Measurements from ENCODE around the gene TRMT10C. TPM values are rescaled to one million over a fixed set of nuclear protein-coding genes. Genes with fewer than 3 reads are reported as not detected.

Gene TRMT10C
- total and polyA plus RNA-seq, 9 of the 15 experiments (the other 6 are each of a cell fraction or from before 2014, with no cell fraction given) = 48.6 to 106 (median 63.9) TPM

DNA sequence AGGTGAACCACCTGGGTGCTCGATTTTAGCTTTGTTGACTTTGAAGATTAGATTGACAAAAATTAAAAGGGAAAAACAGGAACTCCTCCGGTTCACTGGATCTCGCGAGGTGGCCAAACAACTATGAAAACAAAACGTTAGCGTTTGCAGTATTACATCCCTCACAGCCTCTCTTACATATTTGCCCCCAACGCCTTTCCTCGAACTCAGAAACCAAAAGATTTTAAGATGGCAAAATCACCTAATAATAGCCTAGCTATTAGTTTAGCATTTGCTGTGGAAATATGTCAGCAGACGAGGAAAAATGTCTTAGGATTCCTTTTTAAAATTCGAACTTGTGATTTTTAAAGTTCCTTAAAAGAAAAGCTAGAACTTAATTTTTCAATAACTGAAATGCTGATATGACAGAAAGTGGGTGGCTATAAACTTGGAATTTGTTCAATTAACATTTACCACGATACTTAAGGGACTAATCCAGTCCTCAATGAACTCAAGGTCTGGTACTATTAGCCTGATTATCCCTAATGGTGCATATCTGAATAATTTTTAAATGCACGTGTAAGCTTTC lies 48.2 kb upstream of the TRMT10C start (continued):
- TF ChIP-seq ZFP36 (IDR thresholded peaks at IDR 0.05; ENCODE audit: low read depth, low read length, partially characterized antibody) = no peak
- TF ChIP-seq ZNF134 (CRISPR knock-in tag; conservative IDR thresholded peaks at IDR 0.05) = no peak
- TF ChIP-seq ZNF76 (CRISPR knock-in tag; IDR thresholded peaks at IDR 0.05; ENCODE audit: borderline replicate concordance) = no peak
- TF ChIP-seq, protein P1, sequence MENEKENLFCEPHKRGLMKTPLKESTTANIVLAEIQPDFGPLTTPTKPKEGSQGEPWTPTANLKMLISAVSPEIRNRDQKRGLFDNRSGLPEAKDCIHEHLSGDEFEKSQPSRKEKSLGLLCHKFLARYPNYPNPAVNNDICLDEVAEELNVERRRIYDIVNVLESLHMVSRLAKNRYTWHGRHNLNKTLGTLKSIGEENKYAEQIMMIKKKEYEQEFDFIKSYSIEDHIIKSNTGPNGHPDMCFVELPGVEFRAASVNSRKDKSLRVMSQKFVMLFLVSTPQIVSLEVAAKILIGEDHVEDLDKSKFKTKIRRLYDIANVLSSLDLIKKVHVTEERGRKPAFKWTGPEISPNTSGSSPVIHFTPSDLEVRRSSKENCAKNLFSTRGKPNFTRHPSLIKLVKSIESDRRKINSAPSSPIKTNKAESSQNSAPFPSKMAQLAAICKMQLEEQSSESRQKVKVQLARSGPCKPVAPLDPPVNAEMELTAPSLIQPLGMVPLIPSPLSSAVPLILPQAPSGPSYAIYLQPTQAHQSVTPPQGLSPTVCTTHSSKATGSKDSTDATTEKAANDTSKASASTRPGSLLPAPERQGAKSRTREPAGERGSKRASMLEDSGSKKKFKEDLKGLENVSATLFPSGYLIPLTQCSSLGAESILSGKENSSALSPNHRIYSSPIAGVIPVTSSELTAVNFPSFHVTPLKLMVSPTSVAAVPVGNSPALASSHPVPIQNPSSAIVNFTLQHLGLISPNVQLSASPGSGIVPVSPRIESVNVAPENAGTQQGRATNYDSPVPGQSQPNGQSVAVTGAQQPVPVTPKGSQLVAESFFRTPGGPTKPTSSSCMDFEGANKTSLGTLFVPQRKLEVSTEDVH (IDR thresholded peaks at IDR 0.05; ENCODE audit: low read depth, partially characterized antibody) = no peak
- no peak for TF ChIP-seq CBFA2T2 (conservative IDR thresholded peaks at IDR 0.05)
- TF ChIP-seq NR2C1 (IDR thresholded peaks at IDR 0.05) = no peak; the same call in 1 of the 2 replicates
- TF ChIP-seq NR2C1 (tag; IDR thresholded peaks at IDR 0.05) = no peak
- no peak for TF ChIP-seq ZNF165 (CRISPR knock-in tag; IDR thresholded peaks at IDR 0.05; ENCODE audit: borderline replicate concordance)
- TF ChIP-seq, protein P2, sequence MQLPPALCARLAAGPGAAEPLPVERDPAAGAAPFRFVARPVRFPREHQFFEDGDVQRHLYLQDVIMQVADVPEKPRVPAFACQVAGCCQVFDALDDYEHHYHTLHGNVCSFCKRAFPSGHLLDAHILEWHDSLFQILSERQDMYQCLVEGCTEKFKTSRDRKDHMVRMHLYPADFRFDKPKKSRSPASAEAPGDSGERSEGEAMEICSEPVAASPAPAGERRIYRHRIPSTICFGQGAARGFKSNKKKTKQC (CRISPR knock-in tag; IDR thresholded peaks at IDR 0.05) = no peak
- peak; percentile 62; the same call in 1 of the 2 replicates for TF ChIP-seq POLR2A (conservative IDR thresholded peaks at IDR 0.05)
- TF ChIP-seq FOXJ3 (CRISPR knock-in tag; IDR thresholded peaks at IDR 0.05) = no peak
- no peak for TF ChIP-seq ZNF717 (CRISPR knock-in tag; IDR thresholded peaks at IDR 0.05)
- TF ChIP-seq U2AF2 (optimal IDR thresholded peaks at IDR 0.05; ENCODE audit: low read depth, low read length) = no peak
- no peak for TF ChIP-seq POLR2AphosphoS2 (IDR thresholded peaks at IDR 0.05; ENCODE audit: low read length)
- no peak for TF ChIP-seq ZNF41 (CRISPR knock-in tag; conservative IDR thresholded peaks at IDR 0.05)
- TF ChIP-seq MTA3 (IDR thresholded peaks at IDR 0.05; ENCODE audit: borderline replicate concordance) = no peak
- TF ChIP-seq KAT2B (IDR thresholded peaks at IDR 0.05; ENCODE audit: low read depth, low read length) = no peak
- TF ChIP-seq, protein P3, sequence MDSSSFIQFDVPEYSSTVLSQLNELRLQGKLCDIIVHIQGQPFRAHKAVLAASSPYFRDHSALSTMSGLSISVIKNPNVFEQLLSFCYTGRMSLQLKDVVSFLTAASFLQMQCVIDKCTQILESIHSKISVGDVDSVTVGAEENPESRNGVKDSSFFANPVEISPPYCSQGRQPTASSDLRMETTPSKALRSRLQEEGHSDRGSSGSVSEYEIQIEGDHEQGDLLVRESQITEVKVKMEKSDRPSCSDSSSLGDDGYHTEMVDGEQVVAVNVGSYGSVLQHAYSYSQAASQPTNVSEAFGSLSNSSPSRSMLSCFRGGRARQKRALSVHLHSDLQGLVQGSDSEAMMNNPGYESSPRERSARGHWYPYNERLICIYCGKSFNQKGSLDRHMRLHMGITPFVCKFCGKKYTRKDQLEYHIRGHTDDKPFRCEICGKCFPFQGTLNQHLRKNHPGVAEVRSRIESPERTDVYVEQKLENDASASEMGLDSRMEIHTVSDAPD (CRISPR knock-in tag; IDR thresholded peaks at IDR 0.05) = no peak
